Mesendoderm (in vitro differentiated cells): Measurements from ENCODE around the gene PRKCA.

ENCODE experiments used
- DNase-seq: peaks from one replicate; pipeline ENCODE4 v3.0.0; 2013
- H2AK5ac ChIP-seq: 2 replicates; pipeline ENCODE4 v1.6.1; 2013; ENCODE audit warnings: low read length, inconsistent platforms
- H2BK120ac ChIP-seq: 2 replicates; pipeline ENCODE4 v1.6.1; 2013; ENCODE audit warnings: low read depth, mild to moderate bottlenecking, low read length, moderate library complexity, mixed read lengths
- H2BK15ac ChIP-seq: replicated peaks from 2 replicates; pipeline ENCODE4 v1.6.1; 2013; ENCODE audit warnings: low read depth, mild to moderate bottlenecking, moderate library complexity
- H2BK5ac ChIP-seq: 2 replicates; pipeline ENCODE4 v1.6.1; 2013; ENCODE audit warnings: low read length, inconsistent platforms
- H3K18ac ChIP-seq: 2 replicates; pipeline ENCODE4 v1.6.1; 2013; ENCODE audit warnings: mild to moderate bottlenecking, low read length, mixed read lengths
- H3K23ac ChIP-seq: one replicate; pipeline ENCODE4 v1.6.1; 2013; ENCODE audit warnings: low read length
- H3K27ac ChIP-seq: 2 replicates; pipeline ENCODE4 v1.5.1; 2013; ENCODE audit warnings: low read depth, mild to moderate bottlenecking, inconsistent platforms, low read length, moderate library complexity
- H3K27me3 ChIP-seq: 2 replicates; pipeline ENCODE4 v1.6.1; 2013; ENCODE audit warnings: low read length, control low read depth, mild to moderate bottlenecking, inconsistent platforms; ENCODE audit not compliant: insufficient read depth, poor library complexity
- H3K36me3 ChIP-seq: 2 replicates; pipeline ENCODE4 v1.6.1; 2013; ENCODE audit warnings: low read length, inconsistent platforms; ENCODE audit not compliant: control insufficient read depth, insufficient read depth
- H3K4ac ChIP-seq: one replicate; pipeline ENCODE4 v1.6.1; 2013; ENCODE audit warnings: low read depth, mild to moderate bottlenecking, low read length, moderate library complexity
- H3K4me1 ChIP-seq: 2 replicates; pipeline ENCODE4 v1.6.1; 2013; ENCODE audit warnings: low read depth, low read length, inconsistent platforms; ENCODE audit not compliant: control insufficient read depth
- H3K4me2 ChIP-seq: 2 replicates; pipeline ENCODE4 v1.6.1; 2013; ENCODE audit warnings: low read length
- H3K4me3 ChIP-seq: 2 replicates; pipeline ENCODE4 v1.5.1; 2013; ENCODE audit warnings: mild to moderate bottlenecking, low read length
- H3K56ac ChIP-seq: one replicate; pipeline ENCODE4 v1.6.1; 2013; ENCODE audit warnings: low read length
- H3K79me1 ChIP-seq: 2 replicates; pipeline ENCODE4 v1.6.1; 2013; ENCODE audit warnings: low read length, inconsistent platforms
- H3K79me2 ChIP-seq: 2 replicates; pipeline ENCODE4 v1.6.1; 2013; ENCODE audit warnings: mild to moderate bottlenecking, low read length; ENCODE audit not compliant: control insufficient read depth, insufficient read depth
- H3K9ac ChIP-seq: 2 replicates; pipeline ENCODE4 v1.6.1; 2013; ENCODE audit warnings: low read length, inconsistent platforms
- H4K5ac ChIP-seq: one replicate; pipeline ENCODE4 v1.6.1; 2013; ENCODE audit warnings: low read length
- H4K8ac ChIP-seq: one replicate; pipeline ENCODE4 v1.6.1; 2013; ENCODE audit warnings: low read depth, mild to moderate bottlenecking, control low read depth, low read length, moderate library complexity
- WGBS: extraction: QIAGEN DNeasy Blood & Tissue Kit; methylation state at CpG from one replicate; pipeline ENCODE4 v1.1.7; 2013; ENCODE audit warnings: low lambda C conversion rate, missing lambda C conversion rate; ENCODE audit not compliant: insufficient coverage; ENCODE audit errors: extremely low coverage; 5-methylcytosine and 5-hydroxymethylcytosine counted together

PRKCA gene

GRCh38 chr17:66494023-66494803 is 191.8 kb downstream of the PRKCA start:
- H3K36me3 ChIP-seq, result no peaks in the 10 kb centered on the region
- no peak overlapping the region for H4K5ac ChIP-seq
- no peak overlapping the region for H2BK5ac ChIP-seq
- H3K79me2 ChIP-seq, result no peaks in the 10 kb centered on the region
- H3K18ac ChIP-seq, result no peak overlapping the region
- H2BK15ac ChIP-seq, result no peak overlapping the region
- no peak overlapping the region for H2AK5ac ChIP-seq
- no peak overlapping the region for H3K27ac ChIP-seq
- peak; percentile 39 for DNase-seq
- H3K23ac ChIP-seq, result no peak overlapping the region
- no peak overlapping the region for H3K4me2 ChIP-seq
- no CpG with 5 or more reads among the region's 5 CpGs for WGBS
- H3K9ac ChIP-seq, result no peak overlapping the region
- H3K4me1 ChIP-seq, result peaks cover 6% of the 10 kb centered on the region
- no peak overlapping the region for H3K4ac ChIP-seq
- H2BK120ac ChIP-seq, result no peak overlapping the region
- H3K56ac ChIP-seq, result no peak overlapping the region
- no peak overlapping the region for H4K8ac ChIP-seq
- no peaks in the 10 kb centered on the region for H3K27me3 ChIP-seq
- no peak overlapping the region for H3K4me3 ChIP-seq
- no peaks in the 10 kb centered on the region for H3K79me1 ChIP-seq

- Histone ChIP-seq H3K79me1 (no peaks in the 10 kb centered on the region), H3K27ac (no peak overlapping the region), H3K4me1 (peaks cover 6% of the 10 kb centered on the region), H3K4me2 (no peak overlapping the region), H2BK15ac (no peak overlapping the region), H3K9ac (no peak overlapping the region), H3K4ac (no peak overlapping the region), H4K8ac (no peak overlapping the region), H3K18ac (no peak overlapping the region), H4K5ac (no peak overlapping the region), H3K36me3 (no peaks in the 10 kb centered on the region), H3K56ac (no peak overlapping the region), H2BK120ac (no peak overlapping the region), H2AK5ac (no peak overlapping the region), H2BK5ac (no peak overlapping the region), H3K79me2 (no peaks in the 10 kb centered on the region), H3K27me3 (no peaks in the 10 kb centered on the region), H3K4me3 (no peak overlapping the region), H3K23ac (no peak overlapping the region)
- no peak for DNase-seq
- WGBS, result no CpG with 5 or more reads among the region's 2 CpGs
These were observed 192.6 kb downstream of the PRKCA start for GRCh38 chr17:66495035-66495434.

GRCh38 chr17:66496306-66496705 is 193.9 kb downstream of the PRKCA start:
- Histone ChIP-seq H2BK5ac (no peak overlapping the region), H4K5ac (no peak overlapping the region), H3K36me3 (no peaks in the 10 kb centered on the region), H2BK15ac (no peak overlapping the region), H3K27me3 (no peaks in the 10 kb centered on the region), H3K27ac (no peak overlapping the region), H4K8ac (no peak overlapping the region), H2AK5ac (no peak overlapping the region), H3K79me1 (no peaks in the 10 kb centered on the region), H3K56ac (no peak overlapping the region), H3K4me3 (no peak overlapping the region), H3K4ac (no peak overlapping the region), H3K18ac (no peak overlapping the region), H2BK120ac (no peak overlapping the region), H3K4me2 (no peak overlapping the region), H3K4me1 (peaks cover 6% of the 10 kb centered on the region), H3K79me2 (no peaks in the 10 kb centered on the region), H3K23ac (no peak overlapping the region), H3K9ac (no peak overlapping the region)
- DNase-seq, result no peak
- no CpG with 5 or more reads among the region's 5 CpGs for WGBS

DNA sequence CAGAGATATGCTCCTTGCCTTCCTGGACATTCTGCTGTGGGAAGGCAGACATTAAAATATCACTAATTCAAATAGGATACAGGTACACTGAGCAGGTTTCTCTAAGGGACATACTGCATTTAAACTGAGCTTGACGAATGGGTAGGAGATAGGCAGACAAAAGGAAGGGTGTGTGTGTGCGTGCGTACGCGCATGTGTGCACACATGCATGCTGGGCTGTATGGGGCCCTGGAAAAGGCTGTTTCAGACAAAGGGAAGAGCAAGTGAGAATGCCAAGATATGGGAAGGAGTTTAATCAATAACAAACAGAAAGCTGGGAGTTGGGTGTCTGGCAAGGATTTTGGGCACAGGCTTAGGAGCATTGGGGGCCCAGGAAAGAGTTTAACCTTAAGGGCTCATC is 196.2 kb downstream of the PRKCA start:
- no peak overlapping the region for H3K9ac ChIP-seq
- H3K79me1 ChIP-seq, result no peaks in the 10 kb centered on the region
- no peak overlapping the region for H2BK5ac ChIP-seq
- no peak overlapping the region for H4K8ac ChIP-seq
- H3K18ac ChIP-seq, result no peak overlapping the region
- H3K27ac ChIP-seq, result no peak overlapping the region
- no peak overlapping the region for H3K56ac ChIP-seq
- H4K5ac ChIP-seq, result no peak overlapping the region
- H3K36me3 ChIP-seq, result no peaks in the 10 kb centered on the region
- H3K4me3 ChIP-seq, result no peak overlapping the region
- WGBS, result no CpG with 5 or more reads among the region's 5 CpGs
- H3K79me2 ChIP-seq, result no peaks in the 10 kb centered on the region
- H2BK120ac ChIP-seq, result no peak overlapping the region
- H3K27me3 ChIP-seq, result no peaks in the 10 kb centered on the region
- no peak overlapping the region for H2BK15ac ChIP-seq
- no peaks in the 10 kb centered on the region for H3K4me1 ChIP-seq
- H3K4ac ChIP-seq, result no peak overlapping the region
- no peak overlapping the region for H3K4me2 ChIP-seq
- DNase-seq, result no peak
- H2AK5ac ChIP-seq, result no peak overlapping the region
- H3K23ac ChIP-seq, result no peak overlapping the region

- no peak overlapping the region for H2BK5ac ChIP-seq
- H3K4me1 ChIP-seq, result no peaks in the 10 kb centered on the region
- H3K27ac ChIP-seq, result no peak overlapping the region
- no peak overlapping the region for H2BK120ac ChIP-seq
- H3K79me1 ChIP-seq, result no peaks in the 10 kb centered on the region
- H3K18ac ChIP-seq, result no peak overlapping the region
- H3K4me3 ChIP-seq, result no peak overlapping the region
- no peaks in the 10 kb centered on the region for H3K36me3 ChIP-seq
- H3K79me2 ChIP-seq, result no peaks in the 10 kb centered on the region
- no peak overlapping the region for H3K4me2 ChIP-seq
- no peak overlapping the region for H3K23ac ChIP-seq
- no peak overlapping the region for H3K56ac ChIP-seq
- H4K8ac ChIP-seq, result no peak overlapping the region
- H4K5ac ChIP-seq, result no peak overlapping the region
- no CpG with 5 or more reads among the region's 6 CpGs for WGBS
- H2BK15ac ChIP-seq, result no peak overlapping the region
- no peak overlapping the region for H3K9ac ChIP-seq
- H2AK5ac ChIP-seq, result no peak overlapping the region
- H3K4ac ChIP-seq, result no peak overlapping the region
- no peaks in the 10 kb centered on the region for H3K27me3 ChIP-seq
- DNase-seq, result no peak
These were observed 204.2 kb downstream of the PRKCA start for GRCh38 chr17:66506641-66507040.
